Heart right ventricle (tissue), 16 donors: ENCODE data around the gene COL5A1. TPM values are rescaled to one million over a fixed set of nuclear protein-coding genes. Genes with fewer than 3 reads are reported as not detected.

ENCODE experiments used
- ATAC-seq, 8 donors: fragments of 200-7000 bp; cut with Tn5 transposase; one replicate each; pipeline ENCODE4 v1.9.1; 2020; ENCODE audit warnings: mild to moderate bottlenecking in 8 of 8, moderate library complexity in 8 of 8, moderate number of reproducible peaks in 1 of 8
- DNase-seq, 2 donors: peaks; one replicate each; pipeline ENCODE4 v3.0.0-alpha.2; 2020
- H3K27ac ChIP-seq, 10 donors: fragments of 200-600 bp; sonication (generic) in 2 of 10; one replicate each; pipeline versions ENCODE4 v1.5.0 to v1.8.0; 2020 to 2022; ENCODE audit warnings: mild to moderate bottlenecking in 3 of 10
- H3K27me3 ChIP-seq, 7 donors: fragments of 200-600 bp; one replicate each; pipeline ENCODE4 v1.8.0; 2021 to 2022; ENCODE audit warnings: mild to moderate bottlenecking in 2 of 7
- H3K36me3 ChIP-seq, 9 donors: fragments of 200-600 bp; sonication (generic) in 1 of 9; one replicate each; pipeline versions ENCODE4 v1.5.0 to v1.8.0; 2020 to 2022; ENCODE audit warnings: mild to moderate bottlenecking in 2 of 9
- H3K4me1 ChIP-seq, 9 donors: fragments of 200-600 bp; sonication (generic) in 1 of 9; one replicate each; pipeline versions ENCODE4 v1.5.0 to v1.8.0; 2020 to 2022; ENCODE audit warnings: mild to moderate bottlenecking in 4 of 9
- H3K4me3 ChIP-seq, 10 donors: fragments of 200-600 bp; sonication (generic) in 2 of 10; one replicate each; pipeline versions ENCODE4 v1.5.0 to v1.8.0; 2020 to 2022; ENCODE audit warnings: mild to moderate bottlenecking in 7 of 10, moderate library complexity in 2 of 10
- H3K9me3 ChIP-seq, 11 donors: fragments of 200-600 bp in 10 of 11; sonication (generic) in 2 of 11; one replicate each; pipeline versions ENCODE4 v1.5.0 to v1.8.0; 2013 to 2022; ENCODE audit warnings: mild to moderate bottlenecking in 2 of 11, control low read depth in 1 of 11, moderate library complexity in 1 of 11
- CTCF ChIP-seq, 9 donors: fragments of 200-600 bp; sonication (generic) in 2 of 9; IDR thresholded peaks; one replicate each; pipeline versions ENCODE4 v1.5.0 to v1.8.0; 2021 to 2022; ENCODE audit warnings: antibody characterized with exemption in 9 of 9, mild to moderate bottlenecking in 5 of 9, moderate library complexity in 1 of 9
- WGBS, 2 donors: extraction: QIAGEN DNeasy Blood & Tissue Kit; methylation state at CpG; one replicate each; pipeline ENCODE4 v1.1.7; 2013; ENCODE audit warnings: inconsistent platforms in 1 of 2; 5-methylcytosine and 5-hydroxymethylcytosine counted together
- intact Hi-C, 10 donors: fragments of 100-400 bp; cut with DNase I; formaldehyde crosslinking; loops; one replicate each; pipeline versions ENCODE4 v1.11.1 to v1.14.2; 2022
- polyA plus RNA-seq, 2 donors: library from polyadenylated mRNA; stranded (reverse); fragments of 200-250 nt; gene quantifications; one replicate each; pipeline ENCODE4 v1.2.3, GENCODE V29; 2013
- total RNA-seq, 10 donors: library from RNA; stranded (reverse); fragmentation: NEBNext Ultra II Directional in 3 of 10; extraction: Animal tissue kit (Norgen Biotek cat#: 25700) in 3 of 10; gene quantifications; one replicate each; pipeline versions ENCODE4 v1.2.1 to v1.2.4, GENCODE V29; 2021 to 2023
- donor health status: Arrhythmogenic right ventricular cardiomyopathy.
- donor health status: ischemic (EF 13 %, LVEDD 7.1; RV severe dilation, severe dysfunction).
- donor health status: healthy with polysubstance abuse.
- donor health status: DM: no; HTN: yes; CAD: no.
- donor health status: DM: no; HTN: no; CAD: no.
- donor health status: ischemic (EF 25% LVEDD 6.9; RV normal size, moderate dysfunction).
- donor health status: ischemic (EF 25% LVEDD 5.7; RV mildly dilated, moderate dysfunction).
- donor health status: healthy.
- donor health status: DM: yes; HTN: yes; CAD: no.
- donor health status: Ischemic cardiomyopathy.
- donor health status: ischemic (EF 35%, LVEDD 5.7; RV mildly dilated, moderate dysfunction).
- donor health status: nonischemic (EF 11% LVEDD 7.7; RV severe dilation, severe dysfunction).
- donor health status: DM: yes; HTN: yes; CAD: no.
- donor health status: PGD.
- donor health status: ischemic (EF 29% LVEDD 5.4; RV normal size, mild dysfunction).
- donor health status: nonischemic (EF 23%, LVEDD 6.1; RV moderate dilation, normal function).

The COL5A1 gene
- total and polyA plus RNA-seq, 12 donors, result 8.1 to 60.0 (median 13.3) TPM

GRCh38 chr9:134858051-134858841 lies 216.6 kb downstream of the COL5A1 start:
- peak in 1 of 8 donors; percentile 40 for ATAC-seq
- DNase-seq, result no peak

GRCh38 chr9:134860510-134860909 lies 218.9 kb downstream of the COL5A1 start:
- H3K27me3 ChIP-seq, result peaks cover 0 to 6% (median 0%) of the 10 kb centered on the region in 7 donors
- peaks cover 0 to 14% (median 0%) of the 10 kb centered on the region in 11 donors for H3K9me3 ChIP-seq
- 63 to 88% methylated on average over 13 of the region's 13 CpGs for WGBS, 2 donors
- peaks cover 0 to 14% (median 7%) of the 10 kb centered on the region in 9 donors for H3K4me1 ChIP-seq
- TF ChIP-seq CTCF (IDR thresholded peaks at IDR 0.05), result no peak
- intact Hi-C loops, result no loop called here
- no peaks in the 10 kb centered on the region for H3K36me3 ChIP-seq
- no peak overlapping the region for H3K27ac ChIP-seq
- H3K4me3 ChIP-seq, result no peak overlapping the region
- DNase-seq (no peak), ATAC-seq (no peak)

More at GRCh38 chr9:134858051-134858841, 216.6 kb downstream of the COL5A1 start:
- intact Hi-C loops, result no loop called here
- no peaks in the 10 kb centered on the region for H3K36me3 ChIP-seq
- no peak overlapping the region for H3K4me3 ChIP-seq
- H3K27ac ChIP-seq, result no peak overlapping the region
- peak in 3 of 9 donors; percentile 5 to 15 (median 9) for TF ChIP-seq CTCF (IDR thresholded peaks at IDR 0.05)
- H3K4me1 ChIP-seq, result peaks cover 0 to 3% (median 0%) of the 10 kb centered on the region in 9 donors
- H3K27me3 ChIP-seq, result peaks cover 0 to 8% (median 0%) of the 10 kb centered on the region in 7 donors
- 71 to 77% methylated on average over 11 of the region's 11 CpGs for WGBS, 2 donors
- peaks cover 0 to 14% (median 0%) of the 10 kb centered on the region in 11 donors for H3K9me3 ChIP-seq

- no peak for DNase-seq
- Histone ChIP-seq H3K4me1 (peaks cover 0 to 14% (median 7%) of the 10 kb centered on the region in 9 donors), H3K36me3 (no peaks in the 10 kb centered on the region), H3K27me3 (peaks cover 0 to under 1% (median 0%) of the 10 kb centered on the region in 7 donors), H3K4me3 (no peak overlapping the region), H3K9me3 (peaks cover 0 to 14% (median 0%) of the 10 kb centered on the region in 11 donors), H3K27ac (no peak overlapping the region)
- WGBS, 2 donors, result 84 to 94% methylated on average over 17 of the region's 17 CpGs
- intact Hi-C loops, result no loop called here
- no peak for ATAC-seq
- no peak for TF ChIP-seq CTCF (IDR thresholded peaks at IDR 0.05)
Observed at GRCh38 chr9:134861595-134862334, 220.2 kb downstream of the COL5A1 start.

- Histone ChIP-seq H3K36me3 (no peaks in the 10 kb centered on the region), H3K27ac (no peak overlapping the region), H3K27me3 (no peaks in the 10 kb centered on the region), H3K4me1 (peaks cover 0 to 14% (median 7%) of the 10 kb centered on the region in 9 donors), H3K9me3 (peaks cover 0 to 14% (median 0%) of the 10 kb centered on the region in 11 donors), H3K4me3 (no peak overlapping the region)
- ATAC-seq (peak in 2 of 8 donors; percentile 51 to 66), DNase-seq (no peak)
- 92 to 94% methylated on average over 16 of the region's 16 CpGs for WGBS, 2 donors
- intact Hi-C loops, result no loop called here
- TF ChIP-seq CTCF (IDR thresholded peaks at IDR 0.05), result no peak
Observed at GRCh38 chr9:134863306-134863902, 221.8 kb downstream of the COL5A1 start.
